HEK293 (cell line): ENCODE data around the gene R3HDML.

Experiments
- CTCF ChIA-PET: fragments of 350-600 bp; formaldehyde crosslinking; extraction: SDS; loops from one replicate; lab custom pipeline; 2021; ENCODE audit warnings: antibody characterized with exemption; lab: Yijun Ruan, JAX
- POLR2A ChIA-PET: fragments of 300-600 bp; formaldehyde crosslinking; extraction: SDS; loops from one replicate; lab custom pipeline; 2020; ENCODE audit warnings: antibody characterized with exemption, inconsistent platforms; lab: Yijun Ruan, JAX
- H3K27ac ChIP-seq: fragments of 200-500 bp; sonication (Bioruptor generic); 2 replicates; pipeline ENCODE4 v1.5.1; 2014; ENCODE audit warnings: low read depth, low read length, control low read depth, inconsistent platforms; ENCODE audit errors: extremely low read depth
- H3K36me3 ChIP-seq, 2 experiments: fragments of 200-500 bp in 1 of 2; sonication (Bioruptor generic) in 1 of 2; 1 replicate in 1 of 2; 2 replicates in 1 of 2; pipeline ENCODE4 v1.5.1; 2014 to 2017; ENCODE audit warnings: inconsistent platforms in 2 of 2, low read length in 2 of 2; ENCODE audit not compliant: control insufficient read depth in 2 of 2, insufficient read depth in 1 of 2
- H3K4me1 ChIP-seq: fragments of 200-500 bp; sonication (Bioruptor generic); 2 replicates; pipeline ENCODE4 v1.5.1; 2014; ENCODE audit warnings: mild to moderate bottlenecking, low read length, inconsistent platforms; ENCODE audit not compliant: control insufficient read depth, insufficient read depth
- H3K4me3 ChIP-seq: 2 replicates; pipeline ENCODE4 v1.5.1; 2011; ENCODE audit warnings: low read depth, mild to moderate bottlenecking, control low read depth, low read length, moderate library complexity
- H3K9me3 ChIP-seq: fragments of 200-500 bp; sonication (Bioruptor generic); 2 replicates; pipeline ENCODE4 v1.5.1; 2014; ENCODE audit warnings: low read depth, low read length, inconsistent platforms; ENCODE audit not compliant: control insufficient read depth, insufficient read depth
- BCL11A ChIP-seq: fragments of 450-650 bp; formaldehyde crosslinking; IDR thresholded peaks from 2 replicates; pipeline ENCODE4 v1.5.1; 2016; ENCODE audit warnings: low read depth, missing biosample characterization, missing genetic modification characterization
- BCL11B ChIP-seq: fragments of 450-650 bp; formaldehyde crosslinking; IDR thresholded peaks from 2 replicates; pipeline ENCODE4 v1.5.1; 2016; ENCODE audit warnings: low read depth, missing biosample characterization, missing genetic modification characterization
- ELK4 ChIP-seq: IDR thresholded peaks from 2 replicates; pipeline ENCODE4 v1.6.1; 2011; ENCODE audit warnings: mild to moderate bottlenecking, low read depth, low read length, borderline replicate concordance
- GLI2 ChIP-seq: fragments of 450-650 bp; formaldehyde crosslinking; IDR thresholded peaks from 2 replicates; pipeline ENCODE4; 2017; ENCODE audit warnings: missing biosample characterization, missing genetic modification characterization, low read depth, borderline replicate concordance
- IKZF3 ChIP-seq: fragments of 450-650 bp; IDR thresholded peaks from 2 replicates; pipeline ENCODE4 v1.5.0; 2018; ENCODE audit warnings: missing biosample characterization, mild to moderate bottlenecking, missing genetic modification characterization, moderate library complexity
- KLF16 ChIP-seq: fragments of 450-650 bp; formaldehyde crosslinking; IDR thresholded peaks from 2 replicates; pipeline ENCODE4 v1.5.1; 2017; ENCODE audit warnings: missing biosample characterization, missing genetic modification characterization
- SALL2 ChIP-seq: fragments of 450-650 bp; formaldehyde crosslinking; IDR thresholded peaks from 2 replicates; pipeline ENCODE4 v1.5.0; 2017; ENCODE audit warnings: missing biosample characterization, mild to moderate bottlenecking, missing genetic modification characterization, borderline replicate concordance
- SETDB1 ChIP-seq: IDR thresholded peaks from one replicate; pipeline ENCODE4 v1.6.1; 2017; ENCODE audit warnings: mild to moderate bottlenecking, low read length, moderate library complexity, mixed read lengths; ENCODE audit not compliant: insufficient read length
- ZBTB6 ChIP-seq: fragments of 450-650 bp; formaldehyde crosslinking; IDR thresholded peaks from 2 replicates; pipeline ENCODE4 v1.5.1; 2017; ENCODE audit warnings: missing biosample characterization, missing genetic modification characterization
- ZFHX2 ChIP-seq: fragments of 450-650 bp; formaldehyde crosslinking; conservative IDR thresholded peaks from 2 replicates; pipeline ENCODE4 v1.5.1; 2016; ENCODE audit warnings: missing biosample characterization, missing genetic modification characterization
- ZFP37 ChIP-seq: fragments of 450-650 bp; formaldehyde crosslinking; IDR thresholded peaks from 2 replicates; pipeline ENCODE4 v1.5.1; 2016; ENCODE audit warnings: missing biosample characterization, missing genetic modification characterization
- ZFP41 ChIP-seq: fragments of 450-650 bp; formaldehyde crosslinking; IDR thresholded peaks from 2 replicates; pipeline ENCODE4 v1.5.1; 2016; ENCODE audit warnings: missing biosample characterization, missing genetic modification characterization, borderline replicate concordance
- ZNF146 ChIP-seq: fragments of 450-650 bp; formaldehyde crosslinking; IDR thresholded peaks from 2 replicates; pipeline ENCODE4 v1.5.1; 2016; ENCODE audit warnings: missing biosample characterization, missing genetic modification characterization
- ZNF175 ChIP-seq: fragments of 450-650 bp; formaldehyde crosslinking; IDR thresholded peaks from 2 replicates; pipeline ENCODE4 v1.5.1; 2016; ENCODE audit warnings: missing biosample characterization, missing genetic modification characterization
- ZNF19 ChIP-seq: fragments of 450-650 bp; formaldehyde crosslinking; IDR thresholded peaks from 2 replicates; pipeline ENCODE4; 2016; ENCODE audit warnings: missing biosample characterization, missing genetic modification characterization, low read depth
- ZNF211 ChIP-seq: fragments of 450-650 bp; formaldehyde crosslinking; IDR thresholded peaks from 2 replicates; pipeline ENCODE4 v1.5.1; 2016; ENCODE audit warnings: low read depth, missing biosample characterization, missing genetic modification characterization
- ZNF214 ChIP-seq: fragments of 450-650 bp; formaldehyde crosslinking; IDR thresholded peaks from 2 replicates; pipeline ENCODE4 v1.5.1; 2017; ENCODE audit warnings: missing biosample characterization, mild to moderate bottlenecking, missing genetic modification characterization, borderline replicate concordance
- ZNF23 ChIP-seq: fragments of 450-650 bp; formaldehyde crosslinking; IDR thresholded peaks from 2 replicates; pipeline ENCODE4 v1.5.1; 2016; ENCODE audit warnings: missing biosample characterization, missing genetic modification characterization, borderline replicate concordance
- ZNF266 ChIP-seq: fragments of 450-650 bp; formaldehyde crosslinking; IDR thresholded peaks from 2 replicates; pipeline ENCODE4 v1.5.1; 2016; ENCODE audit warnings: missing biosample characterization, missing genetic modification characterization, low read depth
- ZNF274 ChIP-seq, 2 experiments: fragments of 200-500 bp in 1 of 2; fragments of 450-650 bp in 1 of 2; sonication (Bioruptor generic) in 1 of 2; formaldehyde crosslinking in 1 of 2; IDR thresholded peaks; 2 replicates each; pipeline versions ENCODE4 v1.5.1 to v1.6.1; 2014 to 2016; ENCODE audit warnings: borderline replicate concordance in 1 of 2, inconsistent platforms in 1 of 2, low read length in 1 of 2, missing biosample characterization in 1 of 2, missing genetic modification characterization in 1 of 2
- ZNF350 ChIP-seq: fragments of 450-650 bp; formaldehyde crosslinking; IDR thresholded peaks from 2 replicates; pipeline ENCODE4 v1.5.0; 2017; ENCODE audit warnings: missing biosample characterization, mild to moderate bottlenecking, missing genetic modification characterization
- ZNF354C ChIP-seq: fragments of 450-650 bp; formaldehyde crosslinking; IDR thresholded peaks from 2 replicates; pipeline ENCODE4 v1.5.1; 2016; ENCODE audit warnings: missing biosample characterization, missing genetic modification characterization, low read depth, borderline replicate concordance
- ZNF391 ChIP-seq: fragments of 450-650 bp; formaldehyde crosslinking; IDR thresholded peaks from 2 replicates; pipeline ENCODE4 v1.5.1; 2016; ENCODE audit warnings: low read depth, missing biosample characterization, missing genetic modification characterization, borderline replicate concordance
- ZNF416 ChIP-seq: fragments of 450-650 bp; formaldehyde crosslinking; IDR thresholded peaks from 2 replicates; pipeline ENCODE4 v1.5.1; 2016; ENCODE audit warnings: missing biosample characterization, missing genetic modification characterization
- ZNF423 ChIP-seq: fragments of 450-650 bp; formaldehyde crosslinking; IDR thresholded peaks from 2 replicates; pipeline ENCODE4 v1.5.1; 2016; ENCODE audit warnings: missing biosample characterization, missing genetic modification characterization
- ZNF548 ChIP-seq: fragments of 450-650 bp; formaldehyde crosslinking; IDR thresholded peaks from 2 replicates; pipeline ENCODE4 v1.5.1; 2016; ENCODE audit warnings: missing biosample characterization, missing genetic modification characterization
- ZNF561 ChIP-seq: fragments of 450-650 bp; IDR thresholded peaks from 2 replicates; pipeline ENCODE4 v1.5.1; 2018; ENCODE audit warnings: missing biosample characterization, missing genetic modification characterization, borderline replicate concordance
- ZNF571 ChIP-seq: fragments of 450-650 bp; formaldehyde crosslinking; IDR thresholded peaks from 2 replicates; pipeline ENCODE4 v1.5.0; 2017; ENCODE audit warnings: missing biosample characterization, missing genetic modification characterization
- ZNF626 ChIP-seq: fragments of 450-650 bp; sonication (Bioruptor Pico); formaldehyde crosslinking; IDR thresholded peaks from 2 replicates; pipeline ENCODE4 v1.5.1; 2018; ENCODE audit warnings: missing biosample characterization, missing genetic modification characterization, inconsistent platforms
- ZNF670 ChIP-seq: fragments of 450-650 bp; formaldehyde crosslinking; IDR thresholded peaks from 2 replicates; pipeline ENCODE4 v1.5.1; 2016; ENCODE audit warnings: missing biosample characterization, missing genetic modification characterization, low read depth
- ZNF747 ChIP-seq: fragments of 450-650 bp; formaldehyde crosslinking; IDR thresholded peaks from 2 replicates; pipeline ENCODE4 v1.5.1; 2016; ENCODE audit warnings: missing biosample characterization, missing genetic modification characterization
- ZNF837 ChIP-seq: fragments of 450-650 bp; formaldehyde crosslinking; IDR thresholded peaks from 2 replicates; pipeline ENCODE4 v1.5.1; 2016; ENCODE audit warnings: missing biosample characterization, missing genetic modification characterization

R3HDML gene

GRCh38 chr20:44328428-44328827 lies 8.4 kb upstream of the R3HDML start:
- no peak overlapping the region for H3K4me3 ChIP-seq
- H3K36me3 ChIP-seq, result no peaks in the 10 kb centered on the region
- CTCF ChIA-PET, result interaction anchor here (1.3 kb wide), 1 partner anchor 17 kb away, joined by 8 read pairs; the partner anchor contains the start of gene FITM2
- TF ChIP-seq ZBTB6 (tag by site-specific recombination) (no peak), ZNF837 (tag by site-specific recombination) (no peak), ZNF274 (IDR thresholded peaks at IDR 0.05; ENCODE audit: low read length) (no peak), ZNF274 (tag by site-specific recombination; IDR thresholded peaks at IDR 0.05; ENCODE audit: borderline replicate concordance) (no peak), ZNF548 (tag by site-specific recombination) (no peak), ZNF747 (tag by site-specific recombination) (no peak), IKZF3 (no peak), ZNF23 (no peak), ZFP41 (no peak), ZNF175 (no peak), ZNF266 (no peak), ZNF19 (tag by site-specific recombination) (no peak), SETDB1 (no peak), ZNF350 (no peak), ZNF391 (tag by site-specific recombination) (no peak)
- no peaks in the 10 kb centered on the region for H3K9me3 ChIP-seq
- no peaks in the 10 kb centered on the region for H3K4me1 ChIP-seq
- POLR2A ChIA-PET, result no interaction called here
- H3K27ac ChIP-seq, result no peak overlapping the region

GRCh38 chr20:44331201-44331600 lies 5.6 kb upstream of the R3HDML start:
- Histone ChIP-seq H3K4me3 (no peak overlapping the region), H3K4me1 (no peaks in the 10 kb centered on the region), H3K9me3 (no peaks in the 10 kb centered on the region), H3K36me3 (no peaks in the 10 kb centered on the region), H3K27ac (no peak overlapping the region)
- TF ChIP-seq KLF16 (tag by site-specific recombination) (no peak), SALL2 (tag by site-specific recombination) (no peak), BCL11B (tag by site-specific recombination) (no peak), ZNF670 (tag by site-specific recombination) (no peak), ZNF561 (tag by site-specific recombination) (no peak), GLI2 (tag by site-specific recombination) (no peak), ZNF146 (tag by site-specific recombination) (no peak), ELK4 (no peak), BCL11A (no peak), ZFP37 (no peak), ZFHX2 (no peak), ZNF211 (tag by site-specific recombination) (no peak), ZNF626 (no peak), ZNF423 (no peak), ZNF214 (tag by site-specific recombination) (no peak), ZNF571 (tag by site-specific recombination) (no peak), ZNF354C (tag by site-specific recombination) (no peak), ZNF416 (tag by site-specific recombination) (no peak)
- POLR2A ChIA-PET, result no interaction called here
- CTCF ChIA-PET, result interaction anchor here (1.4 to 1.5 kb wide), 2 partner anchors 55 to 116 kb away, joined by 3 to 6 read pairs; no protein-coding TSS in a partner anchor
